Mesendoderm (in vitro differentiated cells): ENCODE data around the gene GALNT9.
A peak's percentile ranks its signal among the peaks of the same experiment; 100 is the strongest.

Experiments used
- DNase-seq: peaks from one replicate; pipeline ENCODE4 v3.0.0; 2013
- H2AK5ac ChIP-seq: 2 replicates; pipeline ENCODE4 v1.6.1; 2013; ENCODE audit warnings: low read length, inconsistent platforms
- H2BK120ac ChIP-seq: 2 replicates; pipeline ENCODE4 v1.6.1; 2013; ENCODE audit warnings: low read depth, mild to moderate bottlenecking, low read length, moderate library complexity, mixed read lengths
- H2BK15ac ChIP-seq: replicated peaks from 2 replicates; pipeline ENCODE4 v1.6.1; 2013; ENCODE audit warnings: low read depth, mild to moderate bottlenecking, moderate library complexity
- H2BK5ac ChIP-seq: 2 replicates; pipeline ENCODE4 v1.6.1; 2013; ENCODE audit warnings: low read length, inconsistent platforms
- H3K18ac ChIP-seq: 2 replicates; pipeline ENCODE4 v1.6.1; 2013; ENCODE audit warnings: mild to moderate bottlenecking, low read length, mixed read lengths
- H3K23ac ChIP-seq: one replicate; pipeline ENCODE4 v1.6.1; 2013; ENCODE audit warnings: low read length
- H3K27ac ChIP-seq: 2 replicates; pipeline ENCODE4 v1.5.1; 2013; ENCODE audit warnings: low read depth, mild to moderate bottlenecking, inconsistent platforms, low read length, moderate library complexity
- H3K27me3 ChIP-seq: 2 replicates; pipeline ENCODE4 v1.6.1; 2013; ENCODE audit warnings: low read length, control low read depth, mild to moderate bottlenecking, inconsistent platforms; ENCODE audit not compliant: insufficient read depth, poor library complexity
- H3K36me3 ChIP-seq: 2 replicates; pipeline ENCODE4 v1.6.1; 2013; ENCODE audit warnings: low read length, inconsistent platforms; ENCODE audit not compliant: control insufficient read depth, insufficient read depth
- H3K4ac ChIP-seq: one replicate; pipeline ENCODE4 v1.6.1; 2013; ENCODE audit warnings: low read depth, mild to moderate bottlenecking, low read length, moderate library complexity
- H3K4me1 ChIP-seq: 2 replicates; pipeline ENCODE4 v1.6.1; 2013; ENCODE audit warnings: low read depth, low read length, inconsistent platforms; ENCODE audit not compliant: control insufficient read depth
- H3K4me2 ChIP-seq: 2 replicates; pipeline ENCODE4 v1.6.1; 2013; ENCODE audit warnings: low read length
- H3K4me3 ChIP-seq: 2 replicates; pipeline ENCODE4 v1.5.1; 2013; ENCODE audit warnings: mild to moderate bottlenecking, low read length
- H3K56ac ChIP-seq: one replicate; pipeline ENCODE4 v1.6.1; 2013; ENCODE audit warnings: low read length
- H3K79me1 ChIP-seq: 2 replicates; pipeline ENCODE4 v1.6.1; 2013; ENCODE audit warnings: low read length, inconsistent platforms
- H3K79me2 ChIP-seq: 2 replicates; pipeline ENCODE4 v1.6.1; 2013; ENCODE audit warnings: mild to moderate bottlenecking, low read length; ENCODE audit not compliant: control insufficient read depth, insufficient read depth
- H3K9ac ChIP-seq: 2 replicates; pipeline ENCODE4 v1.6.1; 2013; ENCODE audit warnings: low read length, inconsistent platforms
- H4K5ac ChIP-seq: one replicate; pipeline ENCODE4 v1.6.1; 2013; ENCODE audit warnings: low read length
- H4K8ac ChIP-seq: one replicate; pipeline ENCODE4 v1.6.1; 2013; ENCODE audit warnings: low read depth, mild to moderate bottlenecking, control low read depth, low read length, moderate library complexity
- WGBS: extraction: QIAGEN DNeasy Blood & Tissue Kit; methylation state at CpG from one replicate; pipeline ENCODE4 v1.1.7; 2013; ENCODE audit warnings: low lambda C conversion rate, missing lambda C conversion rate; ENCODE audit not compliant: insufficient coverage; ENCODE audit errors: extremely low coverage; 5-methylcytosine and 5-hydroxymethylcytosine counted together

The GALNT9 gene

DNA sequence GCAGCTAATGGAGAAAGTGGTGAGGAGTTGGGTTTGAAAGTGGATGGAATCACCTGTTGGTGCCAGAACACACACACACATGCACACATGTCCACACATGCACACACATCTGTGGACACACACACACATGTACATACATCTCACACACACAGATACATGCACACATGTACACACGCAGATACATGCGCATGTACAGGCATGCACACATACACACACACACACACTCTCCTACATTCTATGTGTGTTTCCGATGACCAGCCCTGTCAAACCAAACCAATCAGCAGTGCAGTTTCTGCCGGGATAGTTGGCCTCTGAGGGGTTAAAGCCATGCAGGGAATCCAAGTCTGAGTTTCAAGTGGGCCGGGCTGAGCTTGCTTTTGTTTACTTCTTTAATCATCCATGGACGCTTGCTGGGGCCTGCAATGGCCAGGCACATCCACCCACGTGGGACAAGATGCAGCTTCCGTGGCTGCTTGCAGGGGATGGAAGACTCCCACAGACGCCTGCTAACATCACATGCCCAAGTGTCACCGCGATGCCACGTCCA is 52.5 kb downstream of the GALNT9 start:
- Histone ChIP-seq H2BK120ac (no peak overlapping the region), H3K4me1 (no peaks in the 10 kb centered on the region), H3K4ac (no peak overlapping the region), H2AK5ac (no peak overlapping the region), H3K23ac (no peak overlapping the region), H3K18ac (no peak overlapping the region), H3K79me1 (no peaks in the 10 kb centered on the region), H2BK15ac (no peak overlapping the region), H3K36me3 (no peaks in the 10 kb centered on the region), H2BK5ac (no peak overlapping the region), H3K79me2 (no peaks in the 10 kb centered on the region), H3K56ac (no peak overlapping the region), H3K4me3 (no peak overlapping the region), H4K8ac (no peak overlapping the region), H3K9ac (no peak overlapping the region), H4K5ac (no peak overlapping the region), H3K4me2 (no peak overlapping the region), H3K27ac (no peak overlapping the region), H3K27me3 (no peaks in the 10 kb centered on the region)
- WGBS, result no CpG with 5 or more reads among the region's 12 CpGs
- DNase-seq, result no peak

GRCh38 chr12:132276066-132276826 is 53.1 kb downstream of the GALNT9 start:
- Histone ChIP-seq H2BK15ac (no peak overlapping the region), H4K5ac (no peak overlapping the region), H2AK5ac (no peak overlapping the region), H3K36me3 (no peaks in the 10 kb centered on the region), H3K27me3 (no peaks in the 10 kb centered on the region), H3K4me2 (no peak overlapping the region), H3K79me1 (no peaks in the 10 kb centered on the region), H3K18ac (no peak overlapping the region), H3K4me1 (no peaks in the 10 kb centered on the region), H4K8ac (no peak overlapping the region), H2BK5ac (no peak overlapping the region), H3K4me3 (no peak overlapping the region), H3K9ac (no peak overlapping the region), H3K56ac (no peak overlapping the region), H2BK120ac (no peak overlapping the region), H3K79me2 (no peaks in the 10 kb centered on the region), H3K23ac (no peak overlapping the region), H3K27ac (no peak overlapping the region), H3K4ac (no peak overlapping the region)
- no CpG with 5 or more reads among the region's 20 CpGs for WGBS
- DNase-seq, result no peak

GRCh38 chr12:132275631-132276030 is 53.8 kb downstream of the GALNT9 start:
- Histone ChIP-seq H3K79me2 (no peaks in the 10 kb centered on the region), H4K5ac (no peak overlapping the region), H3K27me3 (no peaks in the 10 kb centered on the region), H3K4me2 (no peak overlapping the region), H3K4me1 (no peaks in the 10 kb centered on the region), H3K23ac (no peak overlapping the region), H3K4ac (no peak overlapping the region), H2BK120ac (no peak overlapping the region), H2AK5ac (no peak overlapping the region), H3K18ac (no peak overlapping the region), H3K27ac (no peak overlapping the region), H3K9ac (no peak overlapping the region), H4K8ac (no peak overlapping the region), H3K4me3 (no peak overlapping the region), H3K36me3 (no peaks in the 10 kb centered on the region), H3K79me1 (no peaks in the 10 kb centered on the region), H2BK15ac (no peak overlapping the region), H3K56ac (peak overlapping the region; percentile 62), H2BK5ac (no peak overlapping the region)
- WGBS, result no CpG with 5 or more reads among the region's 18 CpGs
- DNase-seq, result no peak

DNA sequence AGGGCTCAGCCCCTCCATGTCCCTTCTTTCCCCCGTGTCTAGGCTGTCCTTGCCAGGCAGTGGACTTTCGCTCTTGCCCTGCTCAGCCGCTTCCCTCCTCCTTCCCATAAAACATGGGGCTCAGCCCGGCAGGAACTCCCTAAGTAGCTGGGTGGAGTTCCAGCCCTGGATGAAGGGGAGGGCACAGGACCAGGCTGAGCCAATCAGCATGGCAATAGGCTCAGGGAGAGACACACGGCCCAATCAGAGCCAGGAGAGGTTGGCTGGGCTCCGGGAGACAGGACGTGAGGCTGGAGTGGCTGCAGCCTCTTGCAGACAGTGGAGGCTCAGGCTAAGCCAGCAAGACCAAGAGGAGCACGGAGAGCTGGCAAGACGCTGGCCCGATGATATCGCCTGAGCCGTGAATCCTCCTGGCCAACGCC is 54.3 kb downstream of the GALNT9 start:
- no peak overlapping the region for H3K23ac ChIP-seq
- WGBS, result no CpG with 5 or more reads among the region's 13 CpGs
- no peaks in the 10 kb centered on the region for H3K4me1 ChIP-seq
- peak overlapping the region; percentile 79 for H3K56ac ChIP-seq
- H3K79me2 ChIP-seq, result no peaks in the 10 kb centered on the region
- H3K27me3 ChIP-seq, result no peaks in the 10 kb centered on the region
- no peaks in the 10 kb centered on the region for H3K36me3 ChIP-seq
- H4K5ac ChIP-seq, result no peak overlapping the region
- no peak overlapping the region for H3K4ac ChIP-seq
- H3K4me3 ChIP-seq, result no peak overlapping the region
- H2BK5ac ChIP-seq, result no peak overlapping the region
- no peak overlapping the region for H4K8ac ChIP-seq
- H2AK5ac ChIP-seq, result no peak overlapping the region
- peak; percentile 92 for DNase-seq
- H3K9ac ChIP-seq, result peak overlapping the region; percentile 44
- H3K18ac ChIP-seq, result no peak overlapping the region
- H3K4me2 ChIP-seq, result no peak overlapping the region
- no peak overlapping the region for H2BK120ac ChIP-seq
- no peak overlapping the region for H2BK15ac ChIP-seq
- no peak overlapping the region for H3K27ac ChIP-seq
- no peaks in the 10 kb centered on the region for H3K79me1 ChIP-seq

- H2BK5ac ChIP-seq, result no peak overlapping the region
- no peak overlapping the region for H3K23ac ChIP-seq
- no peaks in the 10 kb centered on the region for H3K79me1 ChIP-seq
- no peaks in the 10 kb centered on the region for H3K79me2 ChIP-seq
- H3K4me1 ChIP-seq, result no peaks in the 10 kb centered on the region
- no peak overlapping the region for H3K27ac ChIP-seq
- H3K18ac ChIP-seq, result no peak overlapping the region
- no peak overlapping the region for H3K9ac ChIP-seq
- no CpG with 5 or more reads among the region's 11 CpGs for WGBS
- no peak overlapping the region for H2AK5ac ChIP-seq
- H2BK15ac ChIP-seq, result no peak overlapping the region
- H4K8ac ChIP-seq, result no peak overlapping the region
- no peak overlapping the region for H3K56ac ChIP-seq
- H3K4me3 ChIP-seq, result no peak overlapping the region
- no peak overlapping the region for H4K5ac ChIP-seq
- H3K27me3 ChIP-seq, result no peaks in the 10 kb centered on the region
- no peak overlapping the region for H3K4me2 ChIP-seq
- H3K36me3 ChIP-seq, result no peaks in the 10 kb centered on the region
- H3K4ac ChIP-seq, result no peak overlapping the region
- no peak overlapping the region for H2BK120ac ChIP-seq
- DNase-seq, result no peak
Measured at GRCh38 chr12:132273992-132274334, 55.4 kb downstream of the GALNT9 start.

DNA sequence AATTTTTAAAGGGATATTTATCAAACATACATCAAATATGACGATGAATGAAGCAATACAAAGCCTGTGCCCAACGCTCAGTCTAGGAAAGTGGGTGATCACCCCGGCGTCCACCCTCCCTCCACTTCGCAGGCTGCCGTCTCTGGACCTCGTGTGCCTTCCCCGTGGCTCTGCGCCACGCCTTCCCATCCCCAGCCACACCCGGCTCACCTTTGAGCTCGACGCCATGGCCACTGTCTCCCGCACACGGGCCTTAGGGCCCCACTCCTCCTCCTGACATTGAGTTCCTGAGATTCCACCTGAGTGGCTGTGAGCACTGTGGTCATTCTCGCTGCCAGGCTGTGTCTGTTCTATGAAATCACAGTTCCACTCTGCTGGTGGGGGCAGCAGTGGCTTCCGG is 56.7 kb downstream of the GALNT9 start:
- no peaks in the 10 kb centered on the region for H3K27me3 ChIP-seq
- H3K4me3 ChIP-seq, result no peak overlapping the region
- no peak for DNase-seq
- no peak overlapping the region for H2BK5ac ChIP-seq
- no peak overlapping the region for H3K9ac ChIP-seq
- H2BK15ac ChIP-seq, result no peak overlapping the region
- no peak overlapping the region for H3K4ac ChIP-seq
- no peak overlapping the region for H3K4me2 ChIP-seq
- H3K4me1 ChIP-seq, result no peaks in the 10 kb centered on the region
- no peaks in the 10 kb centered on the region for H3K36me3 ChIP-seq
- no peak overlapping the region for H2AK5ac ChIP-seq
- no peak overlapping the region for H2BK120ac ChIP-seq
- H3K56ac ChIP-seq, result no peak overlapping the region
- WGBS, result no CpG with 5 or more reads among the region's 17 CpGs
- no peak overlapping the region for H4K8ac ChIP-seq
- no peaks in the 10 kb centered on the region for H3K79me1 ChIP-seq
- no peak overlapping the region for H3K27ac ChIP-seq
- no peak overlapping the region for H3K23ac ChIP-seq
- H4K5ac ChIP-seq, result no peak overlapping the region
- H3K18ac ChIP-seq, result no peak overlapping the region
- no peaks in the 10 kb centered on the region for H3K79me2 ChIP-seq
